NT2/D1 (cell line): ENCODE measurements around the gene SHQ1.

Experiments
- SUZ12 ChIP-seq: IDR thresholded peaks from 2 replicates; pipeline ENCODE4 v1.6.1; 2011; ENCODE audit not compliant: insufficient read length, insufficient read depth; ENCODE audit errors: extremely low read depth
- ZNF274 ChIP-seq: IDR thresholded peaks from 2 replicates; pipeline ENCODE4 v1.6.1; 2011; ENCODE audit warnings: mild to moderate bottlenecking, low read depth, low read length

DNA sequence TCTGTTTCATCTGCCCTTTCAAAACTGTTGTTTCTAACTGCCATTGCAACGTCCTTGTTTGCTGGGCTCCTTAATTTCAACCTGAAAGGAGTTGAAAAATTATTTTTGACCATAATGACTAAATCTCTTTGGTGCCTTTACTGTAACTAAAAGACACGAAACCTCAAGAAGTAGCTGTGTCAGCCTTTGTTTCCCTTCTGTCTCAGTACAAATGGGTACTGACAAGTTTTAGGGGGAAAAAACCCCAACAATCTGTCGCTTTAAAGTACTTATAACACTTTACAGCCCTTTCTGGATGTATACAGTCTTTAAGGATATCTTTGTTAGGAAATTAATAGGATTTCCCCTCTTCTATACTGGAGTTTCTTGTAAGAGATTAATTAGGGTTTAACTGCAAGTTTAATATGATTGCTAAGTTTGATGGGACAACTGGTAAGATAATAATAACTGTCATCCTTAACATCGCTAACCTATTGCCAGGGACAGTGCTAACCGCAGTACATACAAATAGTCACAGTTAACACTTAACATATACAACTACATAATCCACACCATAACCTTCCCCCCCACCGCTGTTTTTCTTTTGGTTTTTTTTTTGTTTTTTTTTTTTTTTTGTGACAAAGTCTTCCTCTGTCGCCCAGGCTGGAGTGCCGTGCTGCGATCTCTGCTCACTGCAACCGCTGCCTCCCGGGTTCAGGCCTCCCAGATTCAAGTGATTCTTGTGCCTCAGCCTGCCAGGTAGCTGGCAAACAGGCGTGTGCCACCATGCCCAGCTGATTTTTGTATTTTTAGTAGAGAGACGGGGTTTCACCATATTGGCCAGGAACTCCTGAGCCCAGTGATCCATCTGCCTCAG is 41.3 kb upstream of the SHQ1 start:
- TF ChIP-seq SUZ12: no peak
- TF ChIP-seq ZNF274: no peak
